Transverse colon (tissue), 3 donors: ENCODE results near the gene HMX2.

Source experiments
- CTCF ChIP-seq, 5 experiments: fragments of 200-600 bp in 3 of 5; fragments of 450-650 bp in 2 of 5; sonication (generic) in 3 of 5; IDR thresholded peaks; 1 replicate in 2 of 5; 2 replicates in 3 of 5; pipeline ENCODE4 v1.5.1; 2016 to 2017; ENCODE audit warnings: antibody characterized with exemption in 5 of 5, inconsistent platforms in 3 of 5, mild to moderate bottlenecking in 2 of 5, moderate library complexity in 1 of 5
- EP300 ChIP-seq: sonication (generic); formaldehyde crosslinking; IDR thresholded peaks from one replicate; pipeline ENCODE4 v1.6.1; 2017; ENCODE audit warnings: antibody characterized with exemption, low read depth
- POLR2A ChIP-seq: fragments of 450-650 bp; IDR thresholded peaks from one replicate; pipeline ENCODE4 v1.6.1; 2016; ENCODE audit warnings: antibody characterized with exemption, mild to moderate bottlenecking, moderate library complexity

- TF ChIP-seq EP300 (no peak), CTCF (IDR thresholded peaks at IDR 0.05) (no peak), POLR2A (no peak)
These were observed 30.1 kb upstream of the HMX2 start for GRCh38 chr10:123117644-123118417.
